ENCODE data around the gene MRPL44.

MRPL44 gene

DNA sequence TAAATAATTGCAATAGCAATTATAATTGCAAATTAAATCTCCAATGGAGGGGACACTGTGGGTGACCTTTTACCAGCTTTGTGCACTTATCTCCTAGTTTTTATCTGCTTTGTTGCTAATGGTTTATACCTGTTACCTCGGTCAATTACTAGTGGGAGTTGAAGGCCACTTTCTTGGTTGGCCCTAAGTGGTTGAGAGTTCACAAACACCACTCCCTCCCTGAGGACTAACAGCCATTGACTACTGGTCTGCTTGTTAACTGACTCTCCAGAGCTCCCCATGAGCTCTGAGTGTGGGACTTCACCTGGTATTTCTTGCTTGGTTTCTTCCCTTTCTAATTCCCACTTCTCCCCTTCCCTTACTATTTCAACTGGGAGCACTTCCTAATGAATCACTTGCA is 54.6 kb downstream of the MRPL44 start:
- no peak for DNase-seq

DNA sequence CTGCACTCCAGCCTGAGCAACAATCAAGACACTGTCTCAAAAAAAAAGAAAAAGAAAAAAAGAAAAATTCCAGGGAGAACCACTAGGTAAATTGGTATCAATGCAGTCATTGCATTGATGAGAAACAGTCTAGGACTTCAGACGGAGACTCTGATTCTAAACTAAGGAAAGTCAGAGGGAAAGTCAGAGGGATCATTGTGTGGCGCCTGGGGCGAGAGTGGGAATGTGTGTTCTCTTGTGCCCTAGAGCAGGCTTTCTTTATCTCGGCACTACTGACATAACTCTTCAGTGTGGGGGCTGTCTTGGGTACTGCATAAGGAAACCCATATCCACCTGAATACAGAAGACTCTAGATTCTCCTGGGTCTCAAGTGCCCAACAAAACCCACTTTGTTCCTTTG is 57.1 kb downstream of the MRPL44 start:
- DNase-seq = no peak

DNA sequence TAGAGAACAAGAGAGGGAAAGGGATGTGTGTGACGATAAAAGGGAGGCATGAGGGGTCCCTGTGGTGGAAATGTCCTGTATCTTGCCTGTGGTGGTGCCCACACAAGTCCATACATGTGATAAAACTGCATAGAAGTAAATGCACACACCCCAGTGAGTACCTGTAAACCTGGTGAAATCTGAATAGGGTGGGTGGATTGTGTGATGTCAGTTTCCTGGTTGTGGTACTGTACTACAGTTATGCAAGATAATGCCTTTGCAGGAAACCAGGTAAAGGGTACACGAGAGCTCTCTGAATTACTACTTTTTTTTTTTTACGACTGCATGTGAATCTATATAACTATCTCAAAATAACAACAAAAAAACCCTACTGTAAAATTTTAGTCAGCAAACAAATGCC is 59.7 kb downstream of the MRPL44 start:
- DNase-seq = no peak
